H9 (cell line): ENCODE measurements around the gene IGF2R. TPM values are rescaled to one million over a fixed set of nuclear protein-coding genes. Genes with fewer than 3 reads are reported as not detected.

Experiments used
- DNase-seq: peaks from one replicate; pipeline ENCODE4 v3.0.0-alpha.2; 2017
- H2AFZ ChIP-seq: one replicate; pipeline ENCODE4 v1.6.1; 2013; ENCODE audit warnings: mild to moderate bottlenecking, low read length, control low read depth, moderate library complexity
- H2AK5ac ChIP-seq: 2 replicates; pipeline ENCODE4 v1.6.1; 2013; ENCODE audit warnings: low read length, control low read depth, mixed read lengths; ENCODE audit not compliant: insufficient read length
- H2BK120ac ChIP-seq: one replicate; pipeline ENCODE4 v1.6.1; 2013; ENCODE audit warnings: low read depth, mild to moderate bottlenecking, low read length, control low read depth, inconsistent platforms; ENCODE audit not compliant: poor library complexity, severe bottlenecking
- H2BK12ac ChIP-seq: 2 replicates; pipeline ENCODE4 v1.6.1; 2013; ENCODE audit warnings: low read length, control low read depth, mixed read lengths, low read depth; ENCODE audit not compliant: insufficient read length
- H2BK15ac ChIP-seq: 2 replicates; pipeline ENCODE4 v1.6.1; 2013; ENCODE audit warnings: low read depth, low read length, control low read depth
- H2BK20ac ChIP-seq: one replicate; pipeline ENCODE4 v1.6.1; 2013; ENCODE audit warnings: low read depth, mild to moderate bottlenecking, low read length, control low read depth, inconsistent platforms; ENCODE audit not compliant: poor library complexity, severe bottlenecking
- H2BK5ac ChIP-seq: 2 replicates; pipeline ENCODE4 v1.6.1; 2013; ENCODE audit warnings: low read length, control low read depth, mixed read lengths; ENCODE audit not compliant: insufficient read length
- H3K14ac ChIP-seq: 2 replicates; pipeline ENCODE4 v1.6.1; 2013; ENCODE audit warnings: low read length, control low read depth; ENCODE audit not compliant: insufficient read depth
- H3K18ac ChIP-seq: 2 replicates; pipeline ENCODE4 v1.6.1; 2013; ENCODE audit warnings: low read depth, mild to moderate bottlenecking, mixed read lengths, low read length, control low read depth; ENCODE audit not compliant: insufficient read length
- H3K23ac ChIP-seq: 2 replicates; pipeline ENCODE4 v1.6.1; 2013; ENCODE audit warnings: low read length, control low read depth, mixed read lengths, low read depth; ENCODE audit not compliant: insufficient read length
- H3K23me2 ChIP-seq: 2 replicates; pipeline ENCODE4 v1.6.1; 2013; ENCODE audit warnings: low read depth, mild to moderate bottlenecking, mixed read lengths, low read length, control low read depth; ENCODE audit not compliant: insufficient read length, poor library complexity, severe bottlenecking
- H3K27ac ChIP-seq: 2 replicates; pipeline ENCODE4 v1.5.1; 2013; ENCODE audit warnings: low read length, control low read depth, mixed read lengths, low read depth; ENCODE audit not compliant: insufficient read length
- H3K27me3 ChIP-seq: 2 replicates; pipeline ENCODE4 v1.6.1; 2013; ENCODE audit warnings: low read length, control low read depth, inconsistent platforms; ENCODE audit not compliant: insufficient read depth
- H3K4ac ChIP-seq: 2 replicates; pipeline ENCODE4 v1.6.1; 2013; ENCODE audit warnings: low read depth, mild to moderate bottlenecking, control low read depth, inconsistent platforms, low read length, moderate library complexity
- H3K4me1 ChIP-seq: 2 replicates; pipeline ENCODE4 v1.6.1; 2013; ENCODE audit warnings: low read length, control low read depth, inconsistent platforms; ENCODE audit not compliant: insufficient read depth
- H3K4me2 ChIP-seq: 2 replicates; pipeline ENCODE4 v1.6.1; 2013; ENCODE audit warnings: low read length, control low read depth, mixed read lengths; ENCODE audit not compliant: insufficient read length, insufficient read depth
- H3K56ac ChIP-seq: 2 replicates; pipeline ENCODE4 v1.6.1; 2013; ENCODE audit warnings: low read depth, mild to moderate bottlenecking, mixed read lengths, low read length, control low read depth; ENCODE audit not compliant: insufficient read length
- H3K79me1 ChIP-seq: 2 replicates; pipeline ENCODE4 v1.6.1; 2013; ENCODE audit warnings: low read depth, mild to moderate bottlenecking, moderate library complexity, low read length, control low read depth, inconsistent platforms; ENCODE audit not compliant: insufficient read depth, poor library complexity, severe bottlenecking
- H3K79me2 ChIP-seq: 2 replicates; pipeline ENCODE4 v1.6.1; 2013; ENCODE audit warnings: low read length, control low read depth, inconsistent platforms; ENCODE audit not compliant: insufficient read depth
- H3K9ac ChIP-seq: 2 replicates; pipeline ENCODE4 v1.6.1; 2013; ENCODE audit warnings: low read length, control low read depth, mixed read lengths; ENCODE audit not compliant: insufficient read length; ENCODE audit errors: extremely low read depth
- H3K9me3 ChIP-seq: one replicate; pipeline ENCODE4 v1.6.1; 2013; ENCODE audit warnings: low read depth, low read length, inconsistent platforms; ENCODE audit not compliant: control insufficient read depth
- H3T11ph ChIP-seq: one replicate; pipeline ENCODE4 v1.6.1; 2013; ENCODE audit warnings: mild to moderate bottlenecking, low read length, control low read depth, inconsistent platforms
- H4K20me1 ChIP-seq: one replicate; pipeline ENCODE4 v1.6.1; 2013; ENCODE audit not compliant: control insufficient read depth, insufficient read length, insufficient read depth
- H4K5ac ChIP-seq: 2 replicates; pipeline ENCODE4 v1.6.1; 2013; ENCODE audit warnings: low read depth, mild to moderate bottlenecking, mixed read lengths, low read length, control low read depth; ENCODE audit not compliant: insufficient read length
- H4K8ac ChIP-seq: replicated peaks from 2 replicates; pipeline ENCODE4 v1.6.1; 2013; ENCODE audit warnings: low read length, control low read depth, mixed read lengths, low read depth; ENCODE audit not compliant: insufficient read length
- H4K91ac ChIP-seq: 2 replicates; pipeline ENCODE4 v1.6.1; 2013; ENCODE audit warnings: low read depth, mild to moderate bottlenecking, moderate library complexity, mixed read lengths, low read length, control low read depth; ENCODE audit not compliant: insufficient read length
- H3K27ac Mint-ChIP-seq, 3 experiments: 2 replicates in 2 of 3; 3 replicates in 1 of 3; pipeline ENCODE4 v1.8.0; 2020 to 2021; ENCODE audit warnings: mixed read lengths in 3 of 3, mild to moderate bottlenecking in 1 of 3, moderate library complexity in 1 of 3
- H3K27me3 Mint-ChIP-seq: 2 replicates; pipeline ENCODE4 v1.8.0; 2021; ENCODE audit warnings: low read depth, mild to moderate bottlenecking, moderate library complexity, mixed read lengths
- H3K36me3 Mint-ChIP-seq, 3 experiments: 2 replicates in 2 of 3; 3 replicates in 1 of 3; pipeline ENCODE4 v1.8.0; 2020 to 2021; ENCODE audit warnings: low read depth in 3 of 3, mixed read lengths in 3 of 3; ENCODE audit not compliant: insufficient read depth in 1 of 3
- H3K4me1 Mint-ChIP-seq, 2 experiments: 2 replicates each; pipeline ENCODE4 v1.8.0; 2020; ENCODE audit warnings: mixed read lengths in 2 of 2
- H3K4me3 Mint-ChIP-seq, 2 experiments: 2 replicates in 1 of 2; 3 replicates in 1 of 2; pipeline ENCODE4 v1.8.0; 2020 to 2021; ENCODE audit warnings: mild to moderate bottlenecking in 2 of 2, mixed read lengths in 2 of 2, moderate library complexity in 1 of 2
- H3K9me3 Mint-ChIP-seq, 2 experiments: 2 replicates in 1 of 2; 3 replicates in 1 of 2; pipeline ENCODE4 v1.8.0; 2020; ENCODE audit warnings: mild to moderate bottlenecking in 2 of 2, mixed read lengths in 2 of 2, moderate library complexity in 1 of 2
- WGBS: extraction: QIAGEN DNeasy Blood & Tissue Kit; methylation state at CpG from one replicate; pipeline ENCODE4 v1.1.7; 2013; ENCODE audit warnings: missing lambda C conversion rate, low lambda C conversion rate, mixed read lengths; ENCODE audit not compliant: insufficient read length; ENCODE audit errors: extremely low coverage; 5-methylcytosine and 5-hydroxymethylcytosine counted together
- total RNA-seq: library from RNA; stranded (reverse); gene quantifications from 2 replicates; pipeline ENCODE4 v1.2.1, GENCODE V29; 2021
- TF ChIP-seq, protein P1 (sequence below): fragments of 200-600 bp; sonication (generic); conservative IDR thresholded peaks from 3 replicates; pipeline ENCODE4 v1.8.0; 2021; ENCODE audit warnings: antibody characterized with exemption, mild to moderate bottlenecking

The IGF2R gene
- total RNA-seq, 1 experiment from 2014 or later, result 66.7 TPM

DNA sequence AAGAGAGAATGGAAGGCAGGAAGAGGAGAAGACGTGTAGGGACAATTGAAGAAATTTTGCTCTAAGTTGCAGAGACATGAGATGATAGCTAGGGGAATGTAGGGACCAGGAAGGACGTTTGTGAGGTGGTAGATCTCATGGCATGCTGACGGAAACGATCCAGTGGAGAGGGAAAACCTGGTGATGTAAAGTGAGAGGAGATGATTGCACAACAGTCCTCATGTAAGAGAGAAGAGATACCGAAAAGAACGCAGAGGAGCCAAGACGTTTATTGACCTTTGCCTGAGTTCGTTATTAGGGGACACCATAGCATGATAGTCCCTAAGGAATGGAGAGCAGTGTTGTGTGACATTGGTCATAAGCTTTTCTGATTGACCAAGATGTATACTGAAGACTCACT is 55.3 kb downstream of the IGF2R start:
- no peak overlapping the region for H3K18ac ChIP-seq

More for the DNA sequence above, 55.3 kb downstream of the IGF2R start:
- Mint-ChIP-seq H3K9me3 (no peaks in the 10 kb centered on the region), H3K27me3 (no peaks in the 10 kb centered on the region), H3K4me1 (no peaks in the 10 kb centered on the region), H3K27ac (no peak overlapping the region), H3K36me3 (peaks cover 10 to 30% (median 28%) of the 10 kb centered on the region in 3 experiments), H3K4me3 (no peak overlapping the region)
- TF ChIP-seq, protein P1, sequence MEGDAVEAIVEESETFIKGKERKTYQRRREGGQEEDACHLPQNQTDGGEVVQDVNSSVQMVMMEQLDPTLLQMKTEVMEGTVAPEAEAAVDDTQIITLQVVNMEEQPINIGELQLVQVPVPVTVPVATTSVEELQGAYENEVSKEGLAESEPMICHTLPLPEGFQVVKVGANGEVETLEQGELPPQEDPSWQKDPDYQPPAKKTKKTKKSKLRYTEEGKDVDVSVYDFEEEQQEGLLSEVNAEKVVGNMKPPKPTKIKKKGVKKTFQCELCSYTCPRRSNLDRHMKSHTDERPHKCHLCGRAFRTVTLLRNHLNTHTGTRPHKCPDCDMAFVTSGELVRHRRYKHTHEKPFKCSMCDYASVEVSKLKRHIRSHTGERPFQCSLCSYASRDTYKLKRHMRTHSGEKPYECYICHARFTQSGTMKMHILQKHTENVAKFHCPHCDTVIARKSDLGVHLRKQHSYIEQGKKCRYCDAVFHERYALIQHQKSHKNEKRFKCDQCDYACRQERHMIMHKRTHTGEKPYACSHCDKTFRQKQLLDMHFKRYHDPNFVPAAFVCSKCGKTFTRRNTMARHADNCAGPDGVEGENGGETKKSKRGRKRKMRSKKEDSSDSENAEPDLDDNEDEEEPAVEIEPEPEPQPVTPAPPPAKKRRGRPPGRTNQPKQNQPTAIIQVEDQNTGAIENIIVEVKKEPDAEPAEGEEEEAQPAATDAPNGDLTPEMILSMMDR, result no peak
- Histone ChIP-seq H2BK15ac (no peak overlapping the region), H3K4me2 (no peak overlapping the region), H2BK120ac (no peak overlapping the region), H2AFZ (no peak overlapping the region), H4K5ac (no peak overlapping the region), H3K27me3 (no peaks in the 10 kb centered on the region), H3K56ac (no peak overlapping the region), H4K8ac (no peak overlapping the region), H3K4me1 (no peaks in the 10 kb centered on the region), H3K27ac (no peak overlapping the region), H2BK12ac (no peak overlapping the region), H3K9me3 (no peaks in the 10 kb centered on the region), H3K14ac (no peak overlapping the region), H3K23me2 (no peaks in the 10 kb centered on the region), H3K23ac (no peak overlapping the region), H3K79me2 (no peaks in the 10 kb centered on the region), H4K91ac (no peak overlapping the region), H2BK20ac (no peak overlapping the region), H3T11ph (no peak overlapping the region), H2AK5ac (no peak overlapping the region), H2BK5ac (no peak overlapping the region), H3K4ac (no peak overlapping the region), H3K79me1 (no peaks in the 10 kb centered on the region), H4K20me1 (no peaks in the 10 kb centered on the region), H3K9ac (no peak overlapping the region)
- DNase-seq, result no peak
- WGBS, result no CpG with 5 or more reads among the region's 8 CpGs
